KMS-11 (cell line): Measurements from ENCODE around the gene VEPH1.
A peak's percentile ranks its signal among the peaks of the same experiment; 100 is the strongest.

Experiments used
- H2AFZ ChIP-seq: fragments of 200-600 bp; sonication (generic); 2 replicates; pipeline ENCODE4 v1.6.1; 2016; ENCODE audit warnings: antibody characterized with exemption, mixed run types, low read depth
- H3K27ac ChIP-seq: fragments of 200-600 bp; sonication (generic); 2 replicates; pipeline ENCODE4 v1.6.1; 2016; ENCODE audit warnings: mild to moderate bottlenecking, mixed run types
- H3K27me3 ChIP-seq: fragments of 200-600 bp; sonication (generic); 2 replicates; pipeline ENCODE4 v1.6.1; 2017; ENCODE audit warnings: mild to moderate bottlenecking, low read depth, mixed run types, moderate library complexity; ENCODE audit not compliant: insufficient read depth
- H3K36me3 ChIP-seq: fragments of 200-600 bp; sonication (generic); 2 replicates; pipeline ENCODE4 v1.6.1; 2017; ENCODE audit warnings: mild to moderate bottlenecking, mixed run types; ENCODE audit not compliant: insufficient read depth
- H3K4me1 ChIP-seq: fragments of 200-600 bp; sonication (generic); 2 replicates; pipeline ENCODE4 v1.6.1; 2016; ENCODE audit warnings: mild to moderate bottlenecking, low read depth, mixed run types; ENCODE audit not compliant: poor library complexity, severe bottlenecking
- H3K4me2 ChIP-seq: fragments of 200-600 bp; sonication (generic); 2 replicates; pipeline ENCODE4 v1.7.0; 2016; ENCODE audit warnings: mild to moderate bottlenecking, mixed run types
- H3K4me3 ChIP-seq: fragments of 200-600 bp; sonication (generic); IDR thresholded peaks from 2 replicates; pipeline ENCODE4 v1.6.1; 2017; ENCODE audit warnings: low read depth, low read length, mixed read lengths; ENCODE audit not compliant: insufficient read depth
- H3K79me2 ChIP-seq: fragments of 200-600 bp; sonication (generic); 2 replicates; pipeline ENCODE4 v1.6.1; 2016; ENCODE audit warnings: low read depth, mixed run types; ENCODE audit not compliant: insufficient read depth
- H3K9ac ChIP-seq: fragments of 200-600 bp; sonication (generic); 2 replicates; pipeline ENCODE4 v1.6.1; 2016; ENCODE audit warnings: mild to moderate bottlenecking, mixed run types
- H4K20me1 ChIP-seq: fragments of 200-600 bp; sonication (generic); 2 replicates; pipeline ENCODE4 v1.6.1; 2016; ENCODE audit warnings: mild to moderate bottlenecking, mixed run types; ENCODE audit not compliant: insufficient read depth
- CTCF ChIP-seq: fragments of 200-600 bp; sonication (generic); conservative IDR thresholded peaks from 2 replicates; pipeline ENCODE4 v1.6.1; 2017; ENCODE audit warnings: low read depth, mild to moderate bottlenecking, antibody characterized with exemption, low read length, moderate library complexity, mixed read lengths

The VEPH1 gene

GRCh38 chr3:157313186-157313585 is 190.0 kb downstream of the VEPH1 start:
- peaks cover 36% of the 10 kb centered on the region for H3K4me1 ChIP-seq

GRCh38 chr3:157312376-157312745 is 190.9 kb downstream of the VEPH1 start:
- H3K4me3 ChIP-seq: no peak overlapping the region
- TF ChIP-seq CTCF: no peak
- H4K20me1 ChIP-seq: no peaks in the 10 kb centered on the region
- H2AFZ ChIP-seq: no peak overlapping the region
- H3K79me2 ChIP-seq: no peaks in the 10 kb centered on the region
- H3K27ac ChIP-seq: no peak overlapping the region
- no peaks in the 10 kb centered on the region for H3K27me3 ChIP-seq
- no peak overlapping the region for H3K4me2 ChIP-seq
- no peak overlapping the region for H3K9ac ChIP-seq
- H3K36me3 ChIP-seq: no peaks in the 10 kb centered on the region
- H3K4me1 ChIP-seq: peaks cover 36% of the 10 kb centered on the region

More at GRCh38 chr3:157313186-157313585, 190.0 kb downstream of the VEPH1 start:
- Histone ChIP-seq H4K20me1 (no peaks in the 10 kb centered on the region), H3K4me3 (no peak overlapping the region), H3K4me2 (no peak overlapping the region), H3K27me3 (no peaks in the 10 kb centered on the region), H2AFZ (no peak overlapping the region), H3K27ac (no peak overlapping the region), H3K79me2 (no peaks in the 10 kb centered on the region), H3K9ac (no peak overlapping the region), H3K36me3 (no peaks in the 10 kb centered on the region)
- TF ChIP-seq CTCF: no peak

- no peak overlapping the region for H3K4me2 ChIP-seq
- no peaks in the 10 kb centered on the region for H3K27me3 ChIP-seq
- no peak for TF ChIP-seq CTCF
- H3K79me2 ChIP-seq: no peaks in the 10 kb centered on the region
- H3K4me1 ChIP-seq: peaks cover 36% of the 10 kb centered on the region
- H3K4me3 ChIP-seq: no peak overlapping the region
- H3K9ac ChIP-seq: no peak overlapping the region
- no peak overlapping the region for H2AFZ ChIP-seq
- H3K27ac ChIP-seq: no peak overlapping the region
- H4K20me1 ChIP-seq: no peaks in the 10 kb centered on the region
- no peaks in the 10 kb centered on the region for H3K36me3 ChIP-seq
Observed at GRCh38 chr3:157311633-157312375, 191.4 kb downstream of the VEPH1 start.

- H3K36me3 ChIP-seq: no peaks in the 10 kb centered on the region
- no peaks in the 10 kb centered on the region for H3K27me3 ChIP-seq
- H3K4me1 ChIP-seq: peaks cover 36% of the 10 kb centered on the region
- peak overlapping the region; percentile 45 for H3K4me2 ChIP-seq
- H3K4me3 ChIP-seq: no peak overlapping the region
- H3K27ac ChIP-seq: peak overlapping the region; percentile 21; the same call in 1 of the 2 replicates
- H2AFZ ChIP-seq: peak overlapping the region; percentile 62
- TF ChIP-seq CTCF: no peak
- H3K79me2 ChIP-seq: no peaks in the 10 kb centered on the region
- no peaks in the 10 kb centered on the region for H4K20me1 ChIP-seq
- no peak overlapping the region for H3K9ac ChIP-seq
Observed at GRCh38 chr3:157310329-157311052, 192.7 kb downstream of the VEPH1 start.
